Nephron (organoid): ENCODE data around the gene GPM6B.

Source experiments
- H3K27ac Mint-ChIP-seq, 3 experiments: 2 replicates each; pipeline ENCODE4 v1.8.0; 2020; ENCODE audit warnings: mixed read lengths in 3 of 3, mild to moderate bottlenecking in 2 of 3, moderate library complexity in 1 of 3
- H3K27me3 Mint-ChIP-seq: 2 replicates; pipeline ENCODE4 v1.8.0; 2021; ENCODE audit warnings: low read depth, mild to moderate bottlenecking, moderate library complexity, mixed read lengths
- H3K36me3 Mint-ChIP-seq: 2 replicates; pipeline ENCODE4 v1.8.0; 2020; ENCODE audit warnings: low read depth, mixed read lengths
- H3K4me1 Mint-ChIP-seq: 2 replicates; pipeline ENCODE4 v1.8.0; 2020; ENCODE audit warnings: mixed read lengths
- H3K4me3 Mint-ChIP-seq, 3 experiments: 2 replicates each; pipeline ENCODE4 v1.8.0; 2020; ENCODE audit warnings: mild to moderate bottlenecking in 3 of 3, mixed read lengths in 3 of 3, moderate library complexity in 2 of 3
- H3K9me3 Mint-ChIP-seq: 2 replicates; pipeline ENCODE4 v1.8.0; 2020; ENCODE audit warnings: mixed read lengths
- CTCF ChIP-seq, 3 experiments: fragments of 200-600 bp; sonication (generic); IDR thresholded peaks; one replicate each; pipeline ENCODE4 v1.5.0; 2021; ENCODE audit warnings: antibody characterized with exemption in 3 of 3; ENCODE audit not compliant: unreplicated experiment in 3 of 3

GPM6B gene

GRCh38 chrX:13840121-13840520 is 23.2 kb upstream of the GPM6B start:
- no peaks in the 10 kb centered on the region for H3K4me1 Mint-ChIP-seq
- H3K27me3 Mint-ChIP-seq = no peaks in the 10 kb centered on the region
- no peak overlapping the region for H3K4me3 Mint-ChIP-seq
- no peaks in the 10 kb centered on the region for H3K36me3 Mint-ChIP-seq
- H3K27ac Mint-ChIP-seq = no peak overlapping the region
- no peaks in the 10 kb centered on the region for H3K9me3 Mint-ChIP-seq
- no peak for TF ChIP-seq CTCF (IDR thresholded peaks at IDR 0.05; ENCODE audit: unreplicated experiment in 3 of 3)

- Mint-ChIP-seq H3K27ac (no peak overlapping the region), H3K27me3 (no peaks in the 10 kb centered on the region), H3K9me3 (no peaks in the 10 kb centered on the region), H3K4me1 (no peaks in the 10 kb centered on the region), H3K4me3 (no peak overlapping the region), H3K36me3 (no peaks in the 10 kb centered on the region)
- no peak for TF ChIP-seq CTCF (IDR thresholded peaks at IDR 0.05; ENCODE audit: unreplicated experiment in 3 of 3)
Observed at GRCh38 chrX:13837290-13837745, 20.4 kb upstream of the GPM6B start.

GRCh38 chrX:13836575-13836974 is 19.7 kb upstream of the GPM6B start:
- H3K4me3 Mint-ChIP-seq = no peak overlapping the region
- no peaks in the 10 kb centered on the region for H3K27me3 Mint-ChIP-seq
- no peaks in the 10 kb centered on the region for H3K36me3 Mint-ChIP-seq
- no peaks in the 10 kb centered on the region for H3K9me3 Mint-ChIP-seq
- no peak overlapping the region for H3K27ac Mint-ChIP-seq
- H3K4me1 Mint-ChIP-seq = no peaks in the 10 kb centered on the region
- TF ChIP-seq CTCF (IDR thresholded peaks at IDR 0.05; ENCODE audit: unreplicated experiment in 3 of 3) = no peak

GRCh38 chrX:13835825-13836224 is 18.9 kb upstream of the GPM6B start:
- H3K27ac Mint-ChIP-seq = no peak overlapping the region
- no peaks in the 10 kb centered on the region for H3K36me3 Mint-ChIP-seq
- no peaks in the 10 kb centered on the region for H3K4me1 Mint-ChIP-seq
- H3K9me3 Mint-ChIP-seq = no peaks in the 10 kb centered on the region
- H3K4me3 Mint-ChIP-seq = no peak overlapping the region
- H3K27me3 Mint-ChIP-seq = no peaks in the 10 kb centered on the region
- TF ChIP-seq CTCF (IDR thresholded peaks at IDR 0.05; ENCODE audit: unreplicated experiment in 3 of 3) = no peak

GRCh38 chrX:13834355-13834754 is 17.5 kb upstream of the GPM6B start:
- no peaks in the 10 kb centered on the region for H3K9me3 Mint-ChIP-seq
- no peak overlapping the region for H3K27ac Mint-ChIP-seq
- TF ChIP-seq CTCF (IDR thresholded peaks at IDR 0.05; ENCODE audit: unreplicated experiment in 3 of 3) = no peak
- no peaks in the 10 kb centered on the region for H3K27me3 Mint-ChIP-seq
- no peaks in the 10 kb centered on the region for H3K4me1 Mint-ChIP-seq
- no peaks in the 10 kb centered on the region for H3K36me3 Mint-ChIP-seq
- no peak overlapping the region for H3K4me3 Mint-ChIP-seq

- Mint-ChIP-seq H3K9me3 (peaks cover 2% of the 10 kb centered on the region), H3K27ac (no peak overlapping the region)
Observed at GRCh38 chrX:13829983-13830382, 13.1 kb upstream of the GPM6B start.

More at GRCh38 chrX:13829983-13830382, 13.1 kb upstream of the GPM6B start:
- no peaks in the 10 kb centered on the region for H3K27me3 Mint-ChIP-seq
- no peaks in the 10 kb centered on the region for H3K4me1 Mint-ChIP-seq
- H3K36me3 Mint-ChIP-seq = no peaks in the 10 kb centered on the region
- no peak overlapping the region for H3K4me3 Mint-ChIP-seq
- no peak for TF ChIP-seq CTCF (IDR thresholded peaks at IDR 0.05; ENCODE audit: unreplicated experiment in 3 of 3)
